Measurements from ENCODE around the gene MTPN.

GRCh38 chr7:136014659-136015058 lies 37.5 kb upstream of the MTPN start:
- TF ChIP-seq POLR2AphosphoS5 (IDR thresholded peaks at IDR 0.05) = no peak
- TF ChIP-seq, protein P1, sequence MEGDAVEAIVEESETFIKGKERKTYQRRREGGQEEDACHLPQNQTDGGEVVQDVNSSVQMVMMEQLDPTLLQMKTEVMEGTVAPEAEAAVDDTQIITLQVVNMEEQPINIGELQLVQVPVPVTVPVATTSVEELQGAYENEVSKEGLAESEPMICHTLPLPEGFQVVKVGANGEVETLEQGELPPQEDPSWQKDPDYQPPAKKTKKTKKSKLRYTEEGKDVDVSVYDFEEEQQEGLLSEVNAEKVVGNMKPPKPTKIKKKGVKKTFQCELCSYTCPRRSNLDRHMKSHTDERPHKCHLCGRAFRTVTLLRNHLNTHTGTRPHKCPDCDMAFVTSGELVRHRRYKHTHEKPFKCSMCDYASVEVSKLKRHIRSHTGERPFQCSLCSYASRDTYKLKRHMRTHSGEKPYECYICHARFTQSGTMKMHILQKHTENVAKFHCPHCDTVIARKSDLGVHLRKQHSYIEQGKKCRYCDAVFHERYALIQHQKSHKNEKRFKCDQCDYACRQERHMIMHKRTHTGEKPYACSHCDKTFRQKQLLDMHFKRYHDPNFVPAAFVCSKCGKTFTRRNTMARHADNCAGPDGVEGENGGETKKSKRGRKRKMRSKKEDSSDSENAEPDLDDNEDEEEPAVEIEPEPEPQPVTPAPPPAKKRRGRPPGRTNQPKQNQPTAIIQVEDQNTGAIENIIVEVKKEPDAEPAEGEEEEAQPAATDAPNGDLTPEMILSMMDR (IDR thresholded peaks at IDR 0.05) = no peak
